Superior temporal gyrus (tissue), 1 donor: ENCODE data around the gene BID.

Source experiments
- DNase-seq: peaks from one replicate; pipeline ENCODE4 v3.0.0-alpha.2; 2016; ENCODE audit errors: extremely low spot score

BID gene

GRCh38 chr22:17738386-17739128, 35.7 kb downstream of the BID start:
- DNase-seq = no peak

- no peak for DNase-seq
Observed at GRCh38 chr22:17734187-17734586, 40.1 kb downstream of the BID start.

GRCh38 chr22:17733466-17733865, 40.8 kb downstream of the BID start:
- no peak for DNase-seq

GRCh38 chr22:17732251-17732854, 41.9 kb downstream of the BID start:
- no peak for DNase-seq

- no peak for DNase-seq
Observed at GRCh38 chr22:17729561-17729960, 44.7 kb downstream of the BID start.

GRCh38 chr22:17728786-17729185, 45.5 kb downstream of the BID start:
- DNase-seq = no peak

- DNase-seq = no peak
Observed at GRCh38 chr22:17726928-17727897, 47.1 kb downstream of the BID start.

GRCh38 chr22:17726006-17726927, 48.0 kb downstream of the BID start:
- no peak for DNase-seq

GRCh38 chr22:17725500-17725796, 48.8 kb downstream of the BID start:
- DNase-seq = no peak

- DNase-seq = peak; percentile 65
Observed at GRCh38 chr22:17724678-17725499, 49.4 kb downstream of the BID start.

GRCh38 chr22:17724241-17724640, 50.0 kb downstream of the BID start:
- DNase-seq = no peak

GRCh38 chr22:17719911-17720310, 54.4 kb downstream of the BID start:
- DNase-seq = no peak

GRCh38 chr22:17717708-17718107, 56.6 kb downstream of the BID start:
- DNase-seq = no peak

- no peak for DNase-seq
Observed at GRCh38 chr22:17716529-17716928, 57.7 kb downstream of the BID start.

- no peak for DNase-seq
Observed at GRCh38 chr22:17712441-17712840, 61.8 kb downstream of the BID start.

- no peak for DNase-seq
Observed at GRCh38 chr22:17710023-17710422, 64.2 kb downstream of the BID start.

GRCh38 chr22:17707526-17707925, 66.7 kb downstream of the BID start:
- DNase-seq = peak; percentile 52

GRCh38 chr22:17706947-17707346, 67.3 kb downstream of the BID start:
- peak; percentile 59 for DNase-seq

GRCh38 chr22:17705951-17706900, 68.0 kb downstream of the BID start:
- DNase-seq = peak; percentile 83
